Panc1 (cell line): ENCODE measurements around the gene GMPR. TPM values are rescaled to one million over a fixed set of nuclear protein-coding genes. Genes with fewer than 3 reads are reported as not detected.

Experiments used
- ATAC-seq: fragments of 200-7000 bp; cut with Tn5 transposase; 2 replicates; pipeline ENCODE4 v1.9.1; 2020; ENCODE audit warnings: mild to moderate bottlenecking, moderate library complexity
- BruUV-seq: library from RNA; stranded (reverse); fragments of 400-500 nt; replicated peaks from 2 replicates; lab custom pipeline; 2021; lab: Mats Ljungman, UMichigan
- CTCF ChIA-PET: fragments of 300-600 bp; sonication (Branson Sonifier 250); formaldehyde crosslinking; loops from one replicate; lab custom pipeline; 2022; ENCODE audit warnings: antibody characterized with exemption; lab: Charles Lee
- POLR2A ChIA-PET: fragments of 300-600 bp; sonication (Branson Sonifier 250); formaldehyde crosslinking; loops from one replicate; lab custom pipeline; 2022; ENCODE audit warnings: antibody characterized with exemption; lab: Charles Lee
- DNase-seq: peaks from one replicate; pipeline ENCODE4 v3.0.0-alpha.2; 2010; ENCODE audit warnings: low read depth, low spot score
- H3K27ac ChIP-seq: 2 replicates; pipeline ENCODE4 v1.5.1; 2011; ENCODE audit warnings: mild to moderate bottlenecking, low read length, inconsistent platforms
- H3K27me3 ChIP-seq: fragments of 200-500 bp; sonication (Bioruptor generic); 2 replicates; pipeline ENCODE4 v1.6.0; 2014; ENCODE audit warnings: low read length, inconsistent platforms; ENCODE audit not compliant: control insufficient read depth, insufficient read depth
- H3K36me3 ChIP-seq: fragments of 200-500 bp; sonication (Bioruptor generic); 2 replicates; pipeline ENCODE4 v1.5.1; 2014; ENCODE audit warnings: inconsistent platforms, mild to moderate bottlenecking, low read length, moderate library complexity; ENCODE audit not compliant: control insufficient read depth, insufficient read depth
- H3K4me1 ChIP-seq: 2 replicates; pipeline ENCODE4 v1.5.1; 2011; ENCODE audit warnings: inconsistent platforms, mild to moderate bottlenecking, low read length, moderate library complexity; ENCODE audit not compliant: control insufficient read depth, insufficient read depth
- H3K4me3 ChIP-seq, 2 experiments: 2 replicates each; pipeline ENCODE4 v1.5.1; 2011 to 2012; ENCODE audit warnings: low read depth in 2 of 2, low read length in 2 of 2, mild to moderate bottlenecking in 2 of 2, inconsistent platforms in 1 of 2, moderate library complexity in 1 of 2
- H3K9me3 ChIP-seq: fragments of 200-500 bp; sonication (Bioruptor generic); 2 replicates; pipeline ENCODE4 v1.5.1; 2014; ENCODE audit warnings: low read depth, mild to moderate bottlenecking, inconsistent platforms, low read length, moderate library complexity; ENCODE audit not compliant: control insufficient read depth, insufficient read depth
- POLR2AphosphoS5 ChIP-seq: IDR thresholded peaks from 2 replicates; pipeline ENCODE4 v1.6.1; 2012; ENCODE audit warnings: mild to moderate bottlenecking, low read depth, low read length, moderate library complexity
- SIN3A ChIP-seq: IDR thresholded peaks from 2 replicates; pipeline ENCODE4 v1.6.1; 2012; ENCODE audit warnings: low read depth, mild to moderate bottlenecking, low read length, moderate library complexity, borderline replicate concordance; ENCODE audit not compliant: insufficient read depth
- TCF7L2 ChIP-seq: IDR thresholded peaks from 2 replicates; pipeline ENCODE4 v1.6.1; 2011; ENCODE audit warnings: mild to moderate bottlenecking, low read depth, low read length, inconsistent platforms
- in situ Hi-C: cut with HindIII; loops from 2 replicates; pipeline ENCODE4 v1.10.0; 2016; ENCODE audit warnings: low sequenced_read_pairs, low pct_unique_long_range_greater_than_20kb
- intact Hi-C: fragments of 100-400 bp; cut with micrococcal nuclease; formaldehyde crosslinking; loops from one replicate; pipeline ENCODE4 v1.10.0; 2022; ENCODE audit not compliant: unreplicated experiment
- total RNA-seq: library from RNA; stranded (reverse); gene quantifications from one replicate; pipeline ENCODE4 v1.2.1, GENCODE V29; 2021; ENCODE audit not compliant: unreplicated experiment
- TF ChIP-seq, protein P1 (sequence below), 2 experiments: IDR thresholded peaks; 2 replicates each; pipeline ENCODE4 v1.6.1; 2011 to 2012; ENCODE audit warnings: low read depth in 2 of 2, control low read depth in 1 of 2, low read length in 1 of 2, mild to moderate bottlenecking in 1 of 2, moderate library complexity in 1 of 2; ENCODE audit not compliant: insufficient read depth in 1 of 2
- TF ChIP-seq, protein P2 (sequence below): fragments of 450-650 bp; IDR thresholded peaks from 2 replicates; pipeline ENCODE4 v1.5.1; 2017; ENCODE audit warnings: mild to moderate bottlenecking

Gene GMPR
- total RNA-seq, 1 experiment from 2014 or later = 3.5 TPM

DNA sequence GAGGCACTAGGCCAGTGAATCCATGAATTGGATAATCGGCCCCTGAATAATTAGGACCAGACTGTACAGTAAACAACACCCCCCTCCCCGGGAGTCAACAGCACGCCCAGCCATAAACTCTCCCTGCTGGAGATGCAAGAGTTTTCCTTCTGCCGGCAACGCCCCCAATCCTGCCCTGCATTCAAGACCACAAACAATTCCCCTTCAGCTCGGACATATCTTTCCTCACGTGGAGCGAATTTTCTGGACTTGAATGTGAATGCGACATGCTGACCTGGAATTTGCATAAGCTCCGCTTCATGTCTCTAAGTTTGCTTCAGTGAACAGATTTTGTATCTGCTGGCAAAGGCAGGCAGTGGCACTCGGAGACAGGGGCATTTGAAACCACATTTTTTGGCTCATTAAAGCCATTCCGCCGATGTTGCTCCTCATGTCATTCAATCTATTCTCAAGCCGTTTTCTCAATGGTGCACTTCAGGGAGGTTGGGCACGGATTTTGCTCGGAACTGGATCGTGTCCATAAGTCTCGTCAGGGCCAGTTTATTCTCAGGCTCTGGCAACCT lies 38.0 kb upstream of the GMPR start:
- H3K4me1 ChIP-seq = no peaks in the 10 kb centered on the region; the same call in 1 of the 2 replicates
- no TSS peak for BruUV-seq
- no peak overlapping the region; a peak in 1 of 4 replicates for H3K4me3 ChIP-seq
- no peak overlapping the region for H3K27ac ChIP-seq
- H3K36me3 ChIP-seq = no peaks in the 10 kb centered on the region
- ATAC-seq (no peak), DNase-seq (no peak)
- POLR2A ChIA-PET = interaction anchor here (0.6 kb wide), 1 partner anchor 131 kb away, joined by 6 read pairs; no protein-coding TSS in a partner anchor
- CTCF ChIA-PET = interaction anchor here (0.6 to 0.7 kb wide), 3 partner anchors 14 to 1458 kb away, joined by 3 to 9 read pairs (median 3); no protein-coding TSS in a partner anchor
- intact Hi-C loops (no loop called here), in situ Hi-C loops (no loop called here)
- TF ChIP-seq POLR2AphosphoS5 (no peak), TCF7L2 (no peak)
- TF ChIP-seq, protein P1, sequence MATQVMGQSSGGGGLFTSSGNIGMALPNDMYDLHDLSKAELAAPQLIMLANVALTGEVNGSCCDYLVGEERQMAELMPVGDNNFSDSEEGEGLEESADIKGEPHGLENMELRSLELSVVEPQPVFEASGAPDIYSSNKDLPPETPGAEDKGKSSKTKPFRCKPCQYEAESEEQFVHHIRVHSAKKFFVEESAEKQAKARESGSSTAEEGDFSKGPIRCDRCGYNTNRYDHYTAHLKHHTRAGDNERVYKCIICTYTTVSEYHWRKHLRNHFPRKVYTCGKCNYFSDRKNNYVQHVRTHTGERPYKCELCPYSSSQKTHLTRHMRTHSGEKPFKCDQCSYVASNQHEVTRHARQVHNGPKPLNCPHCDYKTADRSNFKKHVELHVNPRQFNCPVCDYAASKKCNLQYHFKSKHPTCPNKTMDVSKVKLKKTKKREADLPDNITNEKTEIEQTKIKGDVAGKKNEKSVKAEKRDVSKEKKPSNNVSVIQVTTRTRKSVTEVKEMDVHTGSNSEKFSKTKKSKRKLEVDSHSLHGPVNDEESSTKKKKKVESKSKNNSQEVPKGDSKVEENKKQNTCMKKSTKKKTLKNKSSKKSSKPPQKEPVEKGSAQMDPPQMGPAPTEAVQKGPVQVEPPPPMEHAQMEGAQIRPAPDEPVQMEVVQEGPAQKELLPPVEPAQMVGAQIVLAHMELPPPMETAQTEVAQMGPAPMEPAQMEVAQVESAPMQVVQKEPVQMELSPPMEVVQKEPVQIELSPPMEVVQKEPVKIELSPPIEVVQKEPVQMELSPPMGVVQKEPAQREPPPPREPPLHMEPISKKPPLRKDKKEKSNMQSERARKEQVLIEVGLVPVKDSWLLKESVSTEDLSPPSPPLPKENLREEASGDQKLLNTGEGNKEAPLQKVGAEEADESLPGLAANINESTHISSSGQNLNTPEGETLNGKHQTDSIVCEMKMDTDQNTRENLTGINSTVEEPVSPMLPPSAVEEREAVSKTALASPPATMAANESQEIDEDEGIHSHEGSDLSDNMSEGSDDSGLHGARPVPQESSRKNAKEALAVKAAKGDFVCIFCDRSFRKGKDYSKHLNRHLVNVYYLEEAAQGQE (IDR thresholded peaks at IDR 0.05; ENCODE audit: insufficient read depth in 1 of 2, low read depth in 2 of 2, low read length in 1 of 2) = no peak
- TF ChIP-seq, protein P2, sequence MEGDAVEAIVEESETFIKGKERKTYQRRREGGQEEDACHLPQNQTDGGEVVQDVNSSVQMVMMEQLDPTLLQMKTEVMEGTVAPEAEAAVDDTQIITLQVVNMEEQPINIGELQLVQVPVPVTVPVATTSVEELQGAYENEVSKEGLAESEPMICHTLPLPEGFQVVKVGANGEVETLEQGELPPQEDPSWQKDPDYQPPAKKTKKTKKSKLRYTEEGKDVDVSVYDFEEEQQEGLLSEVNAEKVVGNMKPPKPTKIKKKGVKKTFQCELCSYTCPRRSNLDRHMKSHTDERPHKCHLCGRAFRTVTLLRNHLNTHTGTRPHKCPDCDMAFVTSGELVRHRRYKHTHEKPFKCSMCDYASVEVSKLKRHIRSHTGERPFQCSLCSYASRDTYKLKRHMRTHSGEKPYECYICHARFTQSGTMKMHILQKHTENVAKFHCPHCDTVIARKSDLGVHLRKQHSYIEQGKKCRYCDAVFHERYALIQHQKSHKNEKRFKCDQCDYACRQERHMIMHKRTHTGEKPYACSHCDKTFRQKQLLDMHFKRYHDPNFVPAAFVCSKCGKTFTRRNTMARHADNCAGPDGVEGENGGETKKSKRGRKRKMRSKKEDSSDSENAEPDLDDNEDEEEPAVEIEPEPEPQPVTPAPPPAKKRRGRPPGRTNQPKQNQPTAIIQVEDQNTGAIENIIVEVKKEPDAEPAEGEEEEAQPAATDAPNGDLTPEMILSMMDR = no peak
- H3K9me3 ChIP-seq = no peaks in the 10 kb centered on the region
- H3K27me3 ChIP-seq = peaks cover 6% of the 10 kb centered on the region; the same call in 1 of the 2 replicates

DNA sequence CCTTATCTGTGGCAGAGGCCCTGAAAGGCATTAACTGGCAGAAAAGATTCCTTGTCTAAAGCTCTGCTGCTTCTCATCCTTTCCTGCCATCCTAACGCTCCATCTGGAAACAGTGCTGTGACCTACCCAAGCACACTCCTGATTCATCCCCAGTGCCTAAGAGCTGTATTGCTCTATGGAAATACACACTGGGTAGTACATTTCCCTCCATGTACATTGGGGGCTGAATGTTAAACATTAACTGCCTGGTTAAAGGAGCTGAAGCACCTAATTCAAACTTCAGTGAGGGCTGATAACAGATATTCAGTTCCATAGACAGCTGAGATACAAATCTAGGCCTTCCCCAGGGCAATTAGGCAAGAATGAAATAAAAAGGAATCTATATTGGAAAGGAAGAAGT lies 36.7 kb upstream of the GMPR start:
- no peak overlapping the region for H3K27ac ChIP-seq
- DNase-seq = no peak
- ATAC-seq = no peak
- intact Hi-C loops = no loop called here
- no TSS peak for BruUV-seq
- ChIA-PET POLR2A (no interaction called here), CTCF (interaction anchor here (0.6 kb wide), 1 partner anchor 508 kb away, joined by 3 read pairs; no protein-coding TSS in a partner anchor)
- H3K9me3 ChIP-seq = no peaks in the 10 kb centered on the region
- no peak for TF ChIP-seq SIN3A
- TF ChIP-seq, protein P2 = no peak
- no peak for TF ChIP-seq POLR2AphosphoS5
- TF ChIP-seq TCF7L2 = no peak
- TF ChIP-seq, protein P1 (IDR thresholded peaks at IDR 0.05; ENCODE audit: insufficient read depth in 1 of 2, low read depth in 2 of 2, low read length in 1 of 2) = no peak
- H3K36me3 ChIP-seq = no peaks in the 10 kb centered on the region
- H3K27me3 ChIP-seq = no peaks in the 10 kb centered on the region
- in situ Hi-C loops = no loop called here
- no peak overlapping the region for H3K4me3 ChIP-seq
- H3K4me1 ChIP-seq = no peaks in the 10 kb centered on the region
